HepG2 (cell line): ENCODE data around the gene ACOT2. TPM values are rescaled to one million over a fixed set of nuclear protein-coding genes. Genes with fewer than 3 reads are reported as not detected.

Source experiments
- AFF4 ChIP-seq: sonication (generic); formaldehyde crosslinking; IDR thresholded peaks from 2 replicates; pipeline ENCODE4 v1.4.0; 2020; ENCODE audit warnings: missing genetic modification reagents
- BRF2 ChIP-seq: sonication (generic); formaldehyde crosslinking; IDR thresholded peaks from 2 replicates; pipeline ENCODE4 v1.8.1; 2022; ENCODE audit warnings: mild to moderate bottlenecking, missing genetic modification reagents
- HDAC2 ChIP-seq: sonication (generic); formaldehyde crosslinking; IDR thresholded peaks from 2 replicates; pipeline ENCODE4 v1.4.0; 2020; ENCODE audit warnings: missing genetic modification reagents
- KAT7 ChIP-seq: IDR thresholded peaks from 2 replicates; pipeline ENCODE4 v1.6.1; 2018; ENCODE audit warnings: borderline replicate concordance, missing compliant biosample characterization
- KAT8 ChIP-seq: IDR thresholded peaks from 2 replicates; pipeline ENCODE4 v1.6.1; 2016; ENCODE audit warnings: missing genetic modification reagents, missing compliant biosample characterization
- MAX ChIP-seq: IDR thresholded peaks from 2 replicates; pipeline ENCODE4 v1.6.1; 2012; ENCODE audit warnings: inconsistent platforms
- SIN3B ChIP-seq: fragments of 150-350 bp; IDR thresholded peaks from 2 replicates; pipeline ENCODE4 v1.6.1; 2014; ENCODE audit warnings: low read length
- SMARCE1 ChIP-seq: fragments of 450-650 bp; IDR thresholded peaks from 2 replicates; pipeline ENCODE4 v1.6.1; 2017; ENCODE audit warnings: borderline replicate concordance
- ZNF292 ChIP-seq: sonication (generic); formaldehyde crosslinking; IDR thresholded peaks from 2 replicates; pipeline ENCODE4 v1.8.1; 2022; ENCODE audit warnings: mild to moderate bottlenecking, low read depth, missing genetic modification reagents, borderline replicate concordance
- ZNF629 ChIP-seq: sonication (generic); formaldehyde crosslinking; conservative IDR thresholded peaks from 2 replicates; pipeline ENCODE4 v1.5.0; 2020; ENCODE audit warnings: missing genetic modification reagents
- ZNF644 ChIP-seq: IDR thresholded peaks from 2 replicates; pipeline ENCODE4 v1.6.1; 2016; ENCODE audit warnings: low read depth
- polyA plus RNA-seq, 8 experiments: library from polyadenylated mRNA; depleted of rRNA in 3 of 8; stranded (reverse) in 7 of 8; unstranded in 1 of 8; fragments of >200 nt; fragmentation: Illumina TruSeq in 4 of 8; extraction: Trizol in 4 of 8; gene quantifications; 2 replicates each; pipeline versions ENCODE4 v1.2.1 to v1.2.3, GENCODE V29; 2011 to 2016; ENCODE audit warnings: low read depth in 4 of 8, missing spikeins in 1 of 8, mixed read lengths in 1 of 8; ENCODE audit not compliant: insufficient read depth in 1 of 8
- total RNA-seq, 5 experiments: library from RNA; depleted of rRNA; stranded (reverse); fragments of >200 nt; fragmentation: Illumina TruSeq; extraction: Trizol; gene quantifications; 2 replicates each; pipeline ENCODE4 v1.2.3, GENCODE V29; 2016; ENCODE audit warnings: low read depth in 1 of 5
- TF ChIP-seq, protein P1 (sequence below): IDR thresholded peaks from 2 replicates; pipeline ENCODE4 v1.4.0; 2020; ENCODE audit warnings: mild to moderate bottlenecking, missing genetic modification reagents
- TF ChIP-seq, protein P2 (sequence below): IDR thresholded peaks from 2 replicates; pipeline ENCODE4 v1.6.1; 2016
- TF ChIP-seq, protein P3 (sequence below): sonication (generic); formaldehyde crosslinking; IDR thresholded peaks from 2 replicates; pipeline ENCODE4 v1.9.0; 2022; ENCODE audit warnings: low read depth, missing genetic modification reagents

The ACOT2 gene
- total and polyA plus RNA-seq, 2 of the 13 experiments (the other 11 are each of a cell fraction or from before 2014, with no cell fraction given), result 60.0 to 110 TPM

DNA sequence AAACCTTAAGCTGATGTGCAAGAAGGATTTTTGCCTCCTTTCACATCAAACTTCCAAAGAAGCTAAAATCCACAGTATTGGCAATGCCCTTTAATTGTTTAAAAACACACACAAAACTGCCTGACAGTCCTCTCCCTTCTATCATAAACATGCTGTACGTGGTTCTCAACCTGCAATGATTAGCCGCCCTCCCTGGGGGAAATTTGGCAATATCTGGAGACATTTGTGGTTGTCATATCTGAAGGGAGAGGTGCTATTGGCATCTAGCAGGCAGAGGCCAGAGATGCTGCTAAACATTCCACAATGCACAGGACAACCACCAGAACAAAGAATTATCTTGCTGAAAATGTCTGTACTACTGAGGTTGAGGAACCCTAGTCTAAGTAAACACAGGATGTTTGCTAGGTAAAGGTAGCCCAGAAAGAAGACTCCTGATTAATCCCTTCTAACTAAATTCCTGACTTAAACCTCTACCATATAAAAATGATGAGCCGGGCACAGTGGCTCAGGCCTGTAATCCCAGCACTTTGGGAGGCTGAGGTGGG lies 44.5 kb downstream of the ACOT2 start (continued):
- TF ChIP-seq, protein P1, sequence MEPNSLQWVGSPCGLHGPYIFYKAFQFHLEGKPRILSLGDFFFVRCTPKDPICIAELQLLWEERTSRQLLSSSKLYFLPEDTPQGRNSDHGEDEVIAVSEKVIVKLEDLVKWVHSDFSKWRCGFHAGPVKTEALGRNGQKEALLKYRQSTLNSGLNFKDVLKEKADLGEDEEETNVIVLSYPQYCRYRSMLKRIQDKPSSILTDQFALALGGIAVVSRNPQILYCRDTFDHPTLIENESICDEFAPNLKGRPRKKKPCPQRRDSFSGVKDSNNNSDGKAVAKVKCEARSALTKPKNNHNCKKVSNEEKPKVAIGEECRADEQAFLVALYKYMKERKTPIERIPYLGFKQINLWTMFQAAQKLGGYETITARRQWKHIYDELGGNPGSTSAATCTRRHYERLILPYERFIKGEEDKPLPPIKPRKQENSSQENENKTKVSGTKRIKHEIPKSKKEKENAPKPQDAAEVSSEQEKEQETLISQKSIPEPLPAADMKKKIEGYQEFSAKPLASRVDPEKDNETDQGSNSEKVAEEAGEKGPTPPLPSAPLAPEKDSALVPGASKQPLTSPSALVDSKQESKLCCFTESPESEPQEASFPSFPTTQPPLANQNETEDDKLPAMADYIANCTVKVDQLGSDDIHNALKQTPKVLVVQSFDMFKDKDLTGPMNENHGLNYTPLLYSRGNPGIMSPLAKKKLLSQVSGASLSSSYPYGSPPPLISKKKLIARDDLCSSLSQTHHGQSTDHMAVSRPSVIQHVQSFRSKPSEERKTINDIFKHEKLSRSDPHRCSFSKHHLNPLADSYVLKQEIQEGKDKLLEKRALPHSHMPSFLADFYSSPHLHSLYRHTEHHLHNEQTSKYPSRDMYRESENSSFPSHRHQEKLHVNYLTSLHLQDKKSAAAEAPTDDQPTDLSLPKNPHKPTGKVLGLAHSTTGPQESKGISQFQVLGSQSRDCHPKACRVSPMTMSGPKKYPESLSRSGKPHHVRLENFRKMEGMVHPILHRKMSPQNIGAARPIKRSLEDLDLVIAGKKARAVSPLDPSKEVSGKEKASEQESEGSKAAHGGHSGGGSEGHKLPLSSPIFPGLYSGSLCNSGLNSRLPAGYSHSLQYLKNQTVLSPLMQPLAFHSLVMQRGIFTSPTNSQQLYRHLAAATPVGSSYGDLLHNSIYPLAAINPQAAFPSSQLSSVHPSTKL (CRISPR knock-in tag), result peak; percentile 42; the same call in 1 of the 2 replicates
- TF ChIP-seq SMARCE1 (no peak), KAT8 (CRISPR knock-in tag) (no peak), BRF2 (CRISPR knock-in tag) (no peak), HDAC2 (CRISPR knock-in tag) (0 out of 2 replicates have a peak, but pooled peaks have one; percentile 8), KAT7 (CRISPR knock-in tag) (0 out of 2 replicates have a peak, but pooled peaks have one; percentile 11), SIN3B (no peak), MAX (no peak), ZNF292 (CRISPR knock-in tag) (no peak), ZNF629 (CRISPR knock-in tag) (peak; percentile 50), ZNF644 (CRISPR knock-in tag) (no peak), AFF4 (CRISPR knock-in tag) (no peak)
- TF ChIP-seq, protein P2, sequence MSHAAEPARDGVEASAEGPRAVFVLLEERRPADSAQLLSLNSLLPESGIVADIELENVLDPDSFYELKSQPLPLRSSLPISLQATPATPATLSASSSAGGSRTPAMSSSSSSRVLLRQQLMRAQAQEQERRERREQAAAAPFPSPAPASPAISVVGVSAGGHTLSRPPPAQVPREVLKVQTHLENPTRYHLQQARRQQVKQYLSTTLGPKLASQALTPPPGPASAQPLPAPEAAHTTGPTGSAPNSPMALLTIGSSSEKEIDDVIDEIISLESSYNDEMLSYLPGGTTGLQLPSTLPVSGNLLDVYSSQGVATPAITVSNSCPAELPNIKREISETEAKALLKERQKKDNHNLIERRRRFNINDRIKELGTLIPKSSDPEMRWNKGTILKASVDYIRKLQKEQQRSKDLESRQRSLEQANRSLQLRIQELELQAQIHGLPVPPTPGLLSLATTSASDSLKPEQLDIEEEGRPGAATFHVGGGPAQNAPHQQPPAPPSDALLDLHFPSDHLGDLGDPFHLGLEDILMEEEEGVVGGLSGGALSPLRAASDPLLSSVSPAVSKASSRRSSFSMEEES (CRISPR knock-in tag), result no peak
- TF ChIP-seq, protein P3, sequence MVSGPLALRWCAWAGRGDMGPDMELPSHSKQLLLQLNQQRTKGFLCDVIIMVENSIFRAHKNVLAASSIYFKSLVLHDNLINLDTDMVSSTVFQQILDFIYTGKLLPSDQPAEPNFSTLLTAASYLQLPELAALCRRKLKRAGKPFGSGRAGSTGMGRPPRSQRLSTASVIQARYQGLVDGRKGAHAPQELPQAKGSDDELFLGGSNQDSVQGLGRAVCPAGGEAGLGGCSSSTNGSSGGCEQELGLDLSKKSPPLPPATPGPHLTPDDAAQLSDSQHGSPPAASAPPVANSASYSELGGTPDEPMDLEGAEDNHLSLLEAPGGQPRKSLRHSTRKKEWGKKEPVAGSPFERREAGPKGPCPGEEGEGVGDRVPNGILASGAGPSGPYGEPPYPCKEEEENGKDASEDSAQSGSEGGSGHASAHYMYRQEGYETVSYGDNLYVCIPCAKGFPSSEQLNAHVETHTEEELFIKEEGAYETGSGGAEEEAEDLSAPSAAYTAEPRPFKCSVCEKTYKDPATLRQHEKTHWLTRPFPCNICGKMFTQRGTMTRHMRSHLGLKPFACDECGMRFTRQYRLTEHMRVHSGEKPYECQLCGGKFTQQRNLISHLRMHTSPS (CRISPR knock-in tag), result no peak
